ENCODE data around the gene IL36RN. TPM values are rescaled to one million over a fixed set of nuclear protein-coding genes. Genes with fewer than 3 reads are reported as not detected.

Gene IL36RN
- polyA plus RNA-seq, 3 donors, result not detected

DNA sequence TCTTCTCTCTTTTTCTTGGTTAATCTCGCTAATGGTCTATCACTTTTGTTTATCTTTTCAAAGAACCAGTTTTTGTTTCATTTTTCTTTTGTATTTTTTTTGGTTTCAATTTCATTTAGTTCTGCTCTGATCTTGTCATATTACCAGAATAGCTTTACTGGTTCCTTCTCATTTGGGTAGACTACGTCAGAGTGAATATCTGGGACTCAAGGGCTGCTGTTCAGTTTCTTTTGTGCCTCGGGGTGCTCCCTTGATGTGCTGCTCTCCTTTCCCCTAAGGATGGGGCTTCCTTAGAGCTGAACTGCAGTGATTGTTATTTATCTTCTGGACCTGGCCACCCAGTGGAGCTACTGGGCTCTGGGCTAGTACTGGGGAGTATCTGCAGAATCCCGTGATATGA is 39.0 kb downstream of the IL36RN start:
- DNase-seq, result no peak

DNA sequence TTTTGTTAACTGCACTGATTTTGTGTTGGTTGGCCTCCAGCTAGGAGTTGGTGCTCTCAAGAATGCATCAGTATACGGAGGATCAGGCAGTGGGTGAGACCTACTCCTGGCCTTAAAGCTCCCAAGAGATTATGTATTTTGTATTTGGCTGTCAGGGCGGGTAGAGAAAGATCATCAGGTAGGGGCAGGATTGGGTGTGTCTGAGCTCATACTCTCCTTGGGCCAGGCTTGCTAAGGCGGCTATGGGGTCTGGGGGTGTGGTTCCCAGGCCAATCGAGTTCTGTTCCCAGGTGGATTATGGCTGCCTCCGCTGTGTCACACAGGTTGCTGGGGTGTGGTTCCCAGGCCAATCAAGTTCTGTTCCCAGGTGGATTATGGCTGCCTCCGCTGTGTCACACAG is 39.5 kb downstream of the IL36RN start:
- DNase-seq, result no peak

GRCh38 chr2:113102133-113102532 is 43.1 kb downstream of the IL36RN start:
- DNase-seq, result no peak

- no peak for DNase-seq
These were observed 44.3 kb downstream of the IL36RN start for GRCh38 chr2:113103277-113103676.

DNA sequence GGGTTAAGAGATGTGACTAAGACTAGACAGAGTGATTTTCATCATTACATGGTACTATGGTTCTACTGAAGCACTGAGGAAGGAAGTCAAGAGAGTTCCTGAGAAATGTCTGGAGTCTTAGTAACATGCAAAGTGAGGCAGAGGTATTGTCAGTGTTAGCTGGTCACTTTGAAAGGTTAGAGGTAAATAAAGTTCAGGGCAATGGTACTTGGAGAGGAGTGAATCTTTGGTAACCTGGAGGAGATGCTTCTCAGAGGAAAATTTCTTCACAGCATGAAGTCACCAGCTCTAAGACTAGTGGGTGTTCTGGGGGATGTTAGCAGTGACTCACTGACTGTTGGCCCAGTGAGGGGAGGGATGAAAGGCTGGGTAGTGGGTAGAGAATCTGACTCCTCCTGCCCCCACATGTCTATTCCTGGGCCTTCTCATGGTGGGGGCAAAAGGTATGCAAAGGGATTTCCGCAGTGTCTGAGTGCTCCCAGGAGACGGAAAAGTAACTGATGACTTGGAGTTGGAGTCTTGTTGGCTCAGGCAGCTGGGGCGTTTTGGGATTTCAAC is 45.1 kb downstream of the IL36RN start:
- DNase-seq, result no peak

- no peak for DNase-seq
These were observed 46.2 kb downstream of the IL36RN start for GRCh38 chr2:113105047-113105785.

GRCh38 chr2:113111121-113111520 is 52.1 kb downstream of the IL36RN start:
- no peak for DNase-seq

DNA sequence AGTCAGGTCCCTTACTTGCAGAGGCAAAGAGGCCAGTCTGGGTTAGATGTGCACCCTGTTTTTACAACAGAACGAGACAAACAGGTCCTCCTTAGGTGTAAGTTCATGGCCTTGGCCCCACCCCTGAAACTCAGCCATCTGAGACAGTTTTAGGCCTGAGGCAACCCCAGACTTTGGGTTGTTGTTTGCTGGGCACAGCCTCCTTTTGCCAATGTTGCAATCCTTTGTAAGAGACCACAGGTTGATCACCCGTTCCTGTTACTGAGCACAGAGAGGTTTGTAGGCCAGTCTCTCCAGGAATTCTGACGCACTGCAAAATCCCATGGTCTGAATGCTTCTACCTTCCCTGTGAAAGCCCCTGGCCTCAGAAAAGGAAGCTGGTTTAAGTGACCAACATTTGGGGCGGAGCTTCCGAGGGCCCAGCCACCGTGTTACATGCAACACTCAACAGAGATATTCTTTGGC is 52.9 kb downstream of the IL36RN start:
- DNase-seq, result no peak

DNA sequence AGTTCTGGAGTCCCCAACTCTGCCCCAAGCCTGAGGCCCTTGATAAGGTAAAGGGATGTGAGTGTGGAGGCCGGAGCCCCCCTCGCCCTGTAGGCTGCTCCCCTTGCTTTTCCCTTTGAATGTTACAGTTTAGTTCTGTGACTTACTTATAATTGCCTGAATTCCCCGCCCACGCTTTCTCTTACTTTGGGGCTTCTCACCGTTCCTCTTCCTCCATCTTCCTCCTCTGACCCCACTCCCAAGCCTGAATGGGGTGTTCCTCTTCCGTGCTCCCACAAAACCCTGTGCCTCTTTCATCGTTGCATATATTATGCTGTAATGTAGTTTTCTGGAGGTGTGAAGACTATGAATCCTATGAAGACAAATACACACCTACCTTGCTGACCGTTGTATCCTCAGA is 53.4 kb downstream of the IL36RN start:
- no peak for DNase-seq

GRCh38 chr2:113112871-113113270 is 53.9 kb downstream of the IL36RN start:
- no peak for DNase-seq

DNA sequence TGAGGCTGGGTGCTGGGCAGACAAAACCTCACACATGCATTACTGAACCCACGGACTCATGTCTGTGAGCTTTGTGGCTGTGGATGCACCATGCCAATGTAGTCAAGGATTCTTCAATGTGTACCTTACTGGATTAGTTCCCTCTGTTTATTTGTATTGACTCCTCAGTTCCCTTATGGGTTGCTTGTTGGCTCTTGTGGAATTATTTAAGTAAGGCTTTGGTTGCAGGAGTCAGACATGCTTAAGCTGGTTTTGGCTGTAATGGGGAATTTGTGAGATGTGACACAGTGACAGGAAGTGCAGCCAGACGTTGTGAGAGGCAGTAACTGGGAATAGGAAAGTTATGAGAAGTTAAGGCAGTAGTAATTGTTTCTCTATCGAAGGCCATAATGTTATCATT is 54.8 kb downstream of the IL36RN start:
- DNase-seq, result no peak

Other genes with a start within 250 kb of the IL36RN start
- gene IL1B, start 222.4 kb upstream of the IL36RN start, polyA plus RNA-seq (ENCODE audit: insufficient read length in 3 of 3), result under 1 TPM; 0.27 to 0.67 (median 0.47) TPM
- not detected for gene IL37, start 148.0 kb upstream of the IL36RN start, polyA plus RNA-seq (ENCODE audit: insufficient read length in 3 of 3)
- under 1 TPM in 2 of 3 donors, not detected in 1; 0.23 to 0.76 TPM for gene IL36G, start 81.2 kb upstream of the IL36RN start, polyA plus RNA-seq (ENCODE audit: insufficient read length in 3 of 3)
- not detected for gene IL36A, start 53.7 kb upstream of the IL36RN start, polyA plus RNA-seq (ENCODE audit: insufficient read length in 3 of 3)
- gene IL36B, start 6.3 kb upstream of the IL36RN start, polyA plus RNA-seq (ENCODE audit: insufficient read length in 3 of 3), result not detected
- gene IL1F10, start 8.8 kb downstream of the IL36RN start, polyA plus RNA-seq (ENCODE audit: insufficient read length in 3 of 3), result not detected
- 1 to 10 TPM; 2.7 to 3.0 (median 2.9) TPM for gene IL1RN, start 68.4 kb downstream of the IL36RN start, polyA plus RNA-seq (ENCODE audit: insufficient read length in 3 of 3)
- gene PSD4, start 114.8 kb downstream of the IL36RN start, polyA plus RNA-seq (ENCODE audit: insufficient read length in 3 of 3), result 10 to 100 TPM; 11.2 to 14.1 (median 12.0) TPM
- gene PAX8, start 219.7 kb downstream of the IL36RN start, polyA plus RNA-seq (ENCODE audit: insufficient read length in 3 of 3), result 100 to 1,000 TPM; 298 to 742 (median 618) TPM